ENCODE data around the gene APH1A.
"Not testable (repeated sequence)": the region's sequence is repeated elsewhere in the genome, so short reads cannot be mapped to it uniquely, and the experiment has no call there.

APH1A gene

DNA sequence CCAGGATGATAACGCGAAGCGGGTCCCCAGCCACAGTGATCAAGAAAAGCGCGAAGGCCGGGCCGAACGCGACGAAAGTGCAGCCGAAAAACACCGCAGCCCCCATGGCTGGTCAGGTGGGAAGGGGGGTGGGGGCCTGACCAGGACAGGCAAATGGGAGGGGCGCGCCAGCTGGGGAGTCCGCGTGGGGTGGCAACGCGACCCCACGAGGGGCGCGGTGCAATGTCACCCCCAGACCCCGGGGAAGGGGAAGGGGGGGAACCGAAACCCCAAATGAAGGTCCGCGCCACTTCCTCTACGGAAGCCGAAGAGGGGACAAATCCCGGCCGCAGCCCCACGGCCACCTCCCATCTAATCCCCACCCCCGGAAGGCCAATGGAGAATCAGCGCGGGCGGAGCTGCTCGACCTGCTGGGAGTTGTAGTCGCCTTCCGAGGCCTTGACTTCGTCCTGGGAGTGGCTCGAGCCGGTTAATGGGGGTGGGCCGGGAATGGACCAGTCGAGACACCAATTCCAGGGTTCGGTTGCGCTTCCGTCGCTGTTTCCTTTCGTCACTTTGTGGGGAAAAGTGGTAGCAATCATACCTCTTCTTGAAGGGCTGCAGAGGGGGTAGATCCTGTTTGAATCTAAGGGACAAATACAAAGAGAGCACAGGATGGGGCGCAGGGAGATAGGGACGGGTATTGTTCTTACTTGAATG is at the start of gene APH1A:
Gene APH1A (minus strand): TSS at position 312 of the 699 bp plus-strand sequence. CDS start 206 bp downstream, at position 106.
- DNase-seq (ENCODE audit: low read depth) = peak; percentile 85

DNA sequence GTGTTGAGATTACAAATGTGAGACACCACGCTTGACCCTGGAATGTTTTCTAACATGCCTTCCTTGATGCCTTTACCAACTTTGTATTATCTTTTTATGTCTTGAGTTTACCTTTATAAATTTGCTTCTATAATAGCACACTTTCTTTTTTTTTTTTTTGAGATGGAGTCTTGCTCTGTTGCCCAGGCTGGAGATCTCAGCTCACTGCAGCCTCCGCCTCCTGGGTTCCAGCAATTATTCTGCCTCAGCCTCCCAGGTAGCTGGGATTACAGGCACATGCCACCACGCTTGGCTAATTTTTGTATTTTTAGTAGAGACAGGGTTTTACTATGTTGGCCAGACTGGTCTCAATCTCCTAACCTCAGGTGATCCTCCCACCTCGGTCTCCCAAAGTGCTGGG is 45.9 kb upstream of the APH1A start:
- not testable (repeated sequence) for DNase-seq (ENCODE audit: low read depth)

DNA sequence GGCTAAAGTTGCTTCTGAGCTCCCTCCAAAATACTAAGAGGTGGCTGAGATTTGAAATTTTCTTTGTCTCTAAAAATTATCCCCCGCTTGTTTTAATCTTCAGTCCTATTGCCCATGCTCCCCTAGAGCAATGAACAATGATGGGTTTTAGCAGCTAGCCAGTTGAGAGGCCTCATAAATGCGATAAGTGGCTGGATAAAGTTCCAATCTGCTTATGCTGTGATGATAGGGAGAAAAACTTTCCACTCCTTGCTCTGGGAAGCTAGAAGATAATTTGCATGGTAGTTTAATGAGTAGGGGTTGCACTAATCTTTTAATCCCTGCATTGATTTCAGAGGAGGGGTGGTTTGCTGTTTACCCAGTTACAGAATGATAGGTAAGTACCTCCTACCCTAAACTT is 42.9 kb upstream of the APH1A start:
- DNase-seq (ENCODE audit: low read depth) = no peak

DNA sequence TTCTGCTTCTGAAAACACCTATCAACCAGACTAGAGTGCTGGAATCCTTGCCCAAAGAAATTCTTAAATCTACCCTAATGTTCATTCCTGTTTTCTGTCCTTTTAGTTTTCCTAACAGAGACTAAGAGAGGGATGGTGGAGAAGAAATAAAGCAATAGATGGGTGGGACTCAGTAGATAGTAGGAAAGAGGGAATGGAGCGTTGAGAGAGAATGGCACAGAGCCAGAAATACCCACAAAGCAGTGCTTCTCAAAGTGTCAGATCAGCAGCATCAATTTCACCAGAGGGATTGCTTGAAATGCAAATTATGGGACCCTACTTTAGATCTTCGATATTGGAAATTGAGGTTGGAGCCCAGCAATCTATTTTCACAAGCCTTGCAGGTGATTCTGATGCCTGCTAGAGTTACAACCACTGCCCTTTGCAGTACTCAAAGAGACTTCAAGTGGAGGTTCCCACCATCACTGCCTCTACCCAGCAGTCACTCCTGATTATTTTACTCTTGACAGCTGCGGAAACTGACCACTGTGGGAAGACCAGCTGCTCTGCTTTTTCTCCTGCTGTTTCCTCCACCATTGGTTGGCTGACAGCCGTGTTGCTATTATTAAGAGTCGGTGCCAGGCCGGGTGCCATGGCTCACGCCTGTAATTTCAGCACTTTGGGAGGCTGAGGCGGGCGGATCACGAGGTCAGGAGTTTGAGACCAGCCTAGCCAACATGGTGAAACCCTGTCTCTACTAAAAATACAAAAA is 41.1 kb upstream of the APH1A start:
- no peak for DNase-seq (ENCODE audit: low read depth)

DNA sequence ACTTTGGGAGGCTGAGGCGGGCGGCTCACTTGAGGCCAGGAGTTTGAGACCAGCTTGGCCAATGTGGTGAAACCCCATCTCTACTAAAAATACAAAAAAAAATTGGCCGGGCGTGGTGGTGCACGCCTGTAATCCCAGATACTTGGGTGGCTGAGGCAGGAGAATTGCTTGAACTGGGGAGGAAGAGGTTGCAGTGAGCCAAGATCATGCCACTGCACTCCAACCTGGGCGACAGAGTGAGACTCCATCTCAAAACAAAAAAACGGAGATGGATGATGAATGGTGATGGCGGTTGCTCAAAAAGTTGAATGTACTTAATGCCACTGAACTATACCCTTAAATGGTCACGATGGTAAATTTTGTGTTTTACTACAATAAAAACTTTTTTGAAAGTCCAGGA is 39.8 kb upstream of the APH1A start:
- not testable (repeated sequence) for DNase-seq (ENCODE audit: low read depth)

DNA sequence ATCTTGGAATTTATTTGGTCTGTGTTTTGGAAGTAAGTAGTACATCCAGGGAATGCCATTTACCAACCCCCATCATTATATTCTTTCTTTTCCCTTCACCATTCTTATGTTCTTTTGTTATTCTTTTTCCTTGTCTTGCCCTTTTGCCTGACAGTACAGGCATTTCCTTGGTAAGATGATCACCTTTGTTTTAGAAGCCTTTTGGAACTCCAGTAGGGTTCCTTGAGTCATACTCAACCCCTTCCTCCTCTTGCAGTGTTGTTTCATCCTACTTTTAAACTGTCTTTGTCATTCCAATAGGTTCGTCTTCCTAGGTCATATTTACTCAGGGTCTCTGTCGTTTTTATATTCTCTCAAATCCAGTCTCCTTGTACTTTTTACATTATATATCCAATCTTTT is 34.1 kb upstream of the APH1A start:
- no peak for DNase-seq (ENCODE audit: low read depth)

DNA sequence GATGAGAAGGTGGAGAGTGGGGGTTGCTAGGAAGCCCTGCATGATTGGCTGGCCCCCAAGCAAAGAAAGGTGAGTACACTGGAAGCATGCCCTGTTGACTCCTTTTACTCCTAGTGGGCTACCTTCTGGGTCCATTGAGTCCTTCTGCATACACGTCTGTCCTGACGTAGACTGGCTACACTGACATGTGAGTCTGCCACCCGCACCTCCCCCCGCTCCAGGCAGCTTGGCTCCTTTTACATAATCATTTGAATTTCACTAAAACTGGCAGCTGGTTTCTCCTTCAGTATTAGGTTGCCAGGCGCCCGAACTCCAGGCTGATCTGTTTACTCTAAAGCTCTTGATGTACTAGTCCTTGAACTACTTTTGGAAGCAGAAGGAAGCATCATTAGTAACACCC is 33.5 kb upstream of the APH1A start:
- DNase-seq (ENCODE audit: low read depth) = no peak

DNA sequence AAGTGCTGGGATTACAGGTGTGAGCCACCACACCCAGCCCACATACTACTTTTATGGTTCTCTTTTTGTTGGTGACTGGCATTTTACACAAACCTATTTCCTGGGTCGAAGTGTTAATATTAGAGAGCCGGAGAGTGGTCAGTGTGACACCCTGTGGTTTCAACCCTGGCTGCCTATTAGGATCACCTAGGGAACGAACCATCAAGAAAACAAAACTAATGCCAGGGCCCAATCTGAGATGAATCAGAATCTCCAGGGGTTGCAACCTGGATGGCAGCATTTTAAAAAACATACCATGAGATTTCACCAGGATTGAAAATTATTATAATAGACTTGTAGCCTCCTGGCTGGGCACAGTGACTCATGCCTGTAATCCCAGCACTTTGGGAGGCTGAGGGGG is 30.9 kb upstream of the APH1A start:
- DNase-seq (ENCODE audit: low read depth) = no peak

DNA sequence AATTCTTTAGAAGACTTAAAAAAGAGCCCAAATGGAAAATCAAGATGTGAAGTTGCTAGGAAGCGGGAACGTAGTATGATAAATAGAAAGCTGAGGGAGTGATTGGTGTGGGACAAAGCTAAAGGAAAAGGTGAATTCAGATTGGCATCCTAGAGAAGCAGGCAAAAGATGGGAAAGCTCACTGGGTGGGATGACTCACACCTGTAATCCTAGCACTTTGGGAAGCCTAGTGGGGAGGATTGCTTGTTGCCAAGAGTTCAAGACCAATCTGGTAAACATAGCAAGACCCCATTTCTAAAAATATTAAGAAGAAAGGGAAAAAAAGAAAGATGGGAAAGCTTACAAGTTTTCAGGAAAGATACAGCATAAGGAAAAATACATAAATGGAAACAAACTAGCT is 26.7 kb upstream of the APH1A start:
- no peak for DNase-seq (ENCODE audit: low read depth)

DNA sequence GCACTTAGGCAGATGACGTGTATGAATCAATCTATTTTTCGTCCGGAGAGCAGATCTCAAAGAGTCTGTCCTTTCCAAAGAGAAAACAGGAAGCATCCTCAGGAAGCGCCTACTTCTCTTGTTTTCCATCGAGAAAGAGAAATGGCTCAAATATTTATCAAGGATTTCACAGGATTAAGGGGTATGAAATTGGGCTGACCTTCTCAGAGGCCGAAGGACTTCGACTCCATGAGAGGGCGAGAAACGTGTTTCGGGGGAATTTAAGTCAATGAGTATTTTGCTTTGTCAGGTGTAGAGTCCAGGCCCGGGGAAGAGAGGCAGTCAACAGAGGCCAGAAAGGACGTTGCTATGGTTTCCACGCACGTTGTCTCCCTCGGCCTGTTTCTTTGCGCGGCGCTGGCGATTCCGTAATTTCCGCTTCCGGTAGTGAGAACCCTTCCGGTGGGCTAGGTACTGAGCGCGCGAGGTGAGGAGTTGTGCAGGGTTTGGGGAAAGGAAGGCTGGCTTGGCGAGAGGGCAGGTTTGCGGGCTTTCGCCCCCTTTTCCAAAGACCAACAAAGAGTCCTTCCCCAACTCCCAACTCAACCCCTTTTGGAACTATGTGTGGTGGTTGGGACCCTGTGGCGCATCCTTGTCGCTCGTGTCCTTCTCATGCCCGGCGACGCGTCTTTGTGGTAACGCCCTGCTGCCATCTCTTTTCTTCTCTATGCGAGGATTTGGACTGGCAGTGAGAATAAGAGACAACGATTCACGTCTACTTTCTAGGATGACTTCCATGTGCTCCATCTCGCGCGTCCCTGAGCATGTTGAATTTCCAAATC is 24.8 kb upstream of the APH1A start, which contains the start of gene MRPS21:
Gene MRPS21 (plus strand): TSS at position 429 of the 821 bp plus-strand sequence. CDS start 506 bp downstream, outside the sequence.
- DNase-seq (ENCODE audit: low read depth) = peak; percentile 75

DNA sequence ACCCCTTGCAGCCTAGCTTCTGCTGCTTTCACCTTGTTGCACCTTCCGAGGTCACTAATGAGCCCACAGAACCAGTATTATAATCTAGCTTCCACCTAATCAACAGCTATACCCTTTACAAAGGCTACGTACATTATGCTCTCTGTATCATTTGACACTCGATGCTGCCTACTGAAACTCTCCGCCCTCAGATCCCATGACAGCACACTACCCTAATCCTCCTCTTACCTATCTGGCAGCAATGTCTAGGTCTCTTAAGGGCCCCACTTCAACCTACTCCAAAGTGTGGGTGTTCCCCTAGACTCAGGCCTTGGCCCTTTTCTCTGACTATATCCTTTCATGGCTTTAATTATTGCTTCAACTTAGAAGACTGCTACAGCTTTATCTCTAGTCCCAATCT is 20.0 kb upstream of the APH1A start:
- DNase-seq (ENCODE audit: low read depth) = no peak

DNA sequence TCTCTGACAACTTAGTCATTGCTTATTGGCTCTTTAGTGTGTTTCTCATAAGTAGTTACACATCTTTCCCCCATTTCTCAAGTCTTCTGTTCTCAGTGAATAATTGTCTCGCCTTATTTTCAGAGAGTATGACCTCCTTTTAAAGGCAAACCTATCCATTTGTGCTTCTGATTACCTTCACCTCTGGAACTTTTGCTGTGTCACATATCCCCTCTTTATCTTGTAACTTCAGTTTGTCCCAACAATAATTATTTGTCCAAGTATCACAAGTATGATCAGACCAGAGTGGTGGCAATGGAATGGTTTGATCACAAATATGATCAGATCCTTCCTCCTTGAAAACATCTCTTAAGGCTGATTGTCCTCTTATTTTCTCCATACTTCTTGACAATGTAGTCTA is 19.6 kb upstream of the APH1A start:
- DNase-seq (ENCODE audit: low read depth) = no peak

DNA sequence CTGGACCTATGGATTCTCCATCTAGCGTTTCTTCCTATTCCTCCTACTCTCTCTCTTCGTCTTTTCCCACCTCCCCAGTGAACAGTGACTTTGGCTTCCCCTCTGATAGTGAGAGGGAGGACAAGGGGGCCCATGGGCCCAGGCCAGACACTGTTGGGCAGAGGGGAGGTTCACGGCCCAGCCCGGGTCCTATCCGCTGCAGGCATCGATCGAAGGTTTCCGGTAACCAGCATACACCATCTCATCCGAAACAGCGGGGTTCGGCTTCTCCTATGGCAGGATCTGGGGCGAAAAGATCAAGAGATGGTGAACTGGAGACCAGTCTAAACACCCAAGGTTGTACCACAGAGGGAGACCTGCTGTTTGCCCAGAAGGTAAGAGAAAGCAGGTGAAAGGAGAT is 14.4 kb upstream of the APH1A start:
- DNase-seq (ENCODE audit: low read depth) = no peak

DNA sequence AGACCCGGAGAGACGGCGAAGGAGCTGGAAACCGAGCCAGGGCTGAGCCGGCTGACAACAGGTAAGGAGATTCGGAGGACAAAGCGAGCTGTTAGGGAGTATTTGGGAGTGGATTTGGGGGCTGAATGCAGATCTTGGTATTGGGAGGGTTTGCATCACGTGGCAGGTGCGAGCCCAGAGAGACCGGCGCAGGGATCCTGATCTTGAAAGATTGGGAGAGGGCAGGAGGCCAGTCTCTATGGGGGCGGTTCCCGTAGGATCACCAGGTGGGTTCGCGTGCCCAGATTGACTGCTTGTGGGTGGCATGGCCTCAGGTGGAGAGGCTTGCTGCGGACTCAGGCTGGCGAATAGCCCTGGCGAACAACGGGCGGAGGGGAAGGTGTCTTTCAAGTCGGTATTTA is 13.7 kb upstream of the APH1A start:
- no peak for DNase-seq (ENCODE audit: low read depth)

DNA sequence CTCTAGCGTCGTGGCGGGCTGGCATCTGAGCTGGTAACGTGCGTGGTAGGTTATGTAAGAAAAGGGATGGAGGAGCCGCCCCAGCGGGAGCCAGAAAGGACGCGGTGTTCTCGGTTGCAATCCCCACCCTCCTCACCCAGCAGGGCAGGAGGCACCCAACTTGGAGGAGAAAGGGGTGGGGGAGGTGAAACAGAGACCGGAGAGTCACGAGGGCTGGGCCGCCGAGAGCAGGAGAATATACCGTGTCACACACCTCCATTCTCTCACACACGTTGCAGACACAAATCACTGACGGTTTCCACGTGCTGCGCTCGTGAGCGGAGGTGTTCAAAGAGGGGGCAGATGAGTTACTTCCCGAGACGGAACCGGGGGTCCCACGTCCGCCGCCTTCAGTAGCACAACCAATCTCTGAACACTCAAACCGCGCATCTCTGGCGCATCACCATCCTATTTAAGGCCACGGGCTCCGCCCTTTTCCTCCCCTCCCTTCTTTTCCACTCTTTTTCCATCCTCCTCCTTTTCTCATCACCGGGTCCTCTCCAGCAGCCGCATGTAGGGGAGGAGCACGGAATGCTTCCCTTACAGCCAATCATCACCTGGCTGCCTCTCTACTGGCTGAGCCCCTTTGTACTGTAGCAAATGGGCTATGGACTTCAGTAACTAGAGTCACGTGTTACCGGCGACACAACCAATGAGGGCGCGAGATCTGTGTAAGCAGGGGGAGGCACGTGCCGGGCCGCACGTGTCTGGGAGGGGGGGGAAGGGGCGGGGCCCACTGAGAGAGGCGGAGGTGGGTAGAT is 13.1 kb upstream of the APH1A start, which contains the start of gene CIART:
Gene CIART (plus strand): TSS at position 797 of the 800 bp plus-strand sequence. CDS start 714 bp downstream, outside the sequence.
- peak; percentile 57 for DNase-seq (ENCODE audit: low read depth)

DNA sequence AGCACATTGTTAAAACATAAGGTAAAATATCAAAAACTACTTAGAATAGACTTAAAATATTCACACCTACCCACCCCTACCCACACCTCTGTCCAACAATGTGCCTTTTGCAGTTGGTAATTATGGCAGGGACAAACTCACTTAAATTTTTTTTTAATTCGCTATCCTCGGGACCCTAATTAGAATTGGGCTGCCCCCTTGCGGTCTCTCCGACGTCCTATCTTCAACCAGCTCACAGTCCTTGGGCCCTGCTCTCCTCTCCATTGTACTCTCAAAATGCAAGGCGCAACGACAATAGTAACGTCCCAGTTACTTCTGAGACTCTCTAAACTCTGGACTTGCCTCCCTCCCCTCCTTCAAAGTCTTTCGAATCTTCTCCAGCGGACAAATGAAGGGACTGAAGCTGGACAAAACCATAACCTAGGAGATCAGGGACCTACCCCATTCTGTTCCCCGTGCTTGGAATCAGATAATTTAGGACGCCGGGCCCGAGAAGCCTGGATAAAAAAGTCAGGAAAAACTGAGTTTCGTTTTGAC is 12.5 kb upstream of the APH1A start:
- peak; percentile 34 for DNase-seq (ENCODE audit: low read depth)

DNA sequence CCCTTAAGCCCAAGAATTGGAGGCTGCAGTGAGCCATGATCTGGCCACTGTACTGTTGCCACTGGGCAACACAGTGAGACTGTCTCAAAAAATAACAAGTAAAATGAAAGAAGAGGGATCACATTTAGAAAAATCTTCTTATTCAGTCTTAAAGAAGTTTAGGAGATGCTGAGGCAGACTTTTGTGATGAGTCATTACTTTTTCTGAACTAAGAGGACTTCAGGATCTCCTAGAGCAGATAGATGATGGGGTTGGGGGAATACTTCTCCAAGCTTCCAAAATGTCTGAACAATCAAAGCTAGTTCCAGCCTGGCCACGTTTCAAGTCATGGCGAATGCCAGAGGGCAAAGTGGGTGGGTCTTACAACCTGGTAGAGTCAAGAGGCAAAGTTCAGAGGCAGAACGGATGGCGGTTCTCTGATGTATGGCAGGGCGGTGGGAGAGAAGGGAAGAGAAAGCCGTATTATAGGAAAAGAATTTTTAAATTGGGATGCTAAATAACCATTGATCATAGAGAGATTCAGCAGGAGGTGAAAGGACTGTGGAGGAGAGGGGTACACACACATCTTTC is 11.4 kb upstream of the APH1A start:
- DNase-seq (ENCODE audit: low read depth) = no peak

DNA sequence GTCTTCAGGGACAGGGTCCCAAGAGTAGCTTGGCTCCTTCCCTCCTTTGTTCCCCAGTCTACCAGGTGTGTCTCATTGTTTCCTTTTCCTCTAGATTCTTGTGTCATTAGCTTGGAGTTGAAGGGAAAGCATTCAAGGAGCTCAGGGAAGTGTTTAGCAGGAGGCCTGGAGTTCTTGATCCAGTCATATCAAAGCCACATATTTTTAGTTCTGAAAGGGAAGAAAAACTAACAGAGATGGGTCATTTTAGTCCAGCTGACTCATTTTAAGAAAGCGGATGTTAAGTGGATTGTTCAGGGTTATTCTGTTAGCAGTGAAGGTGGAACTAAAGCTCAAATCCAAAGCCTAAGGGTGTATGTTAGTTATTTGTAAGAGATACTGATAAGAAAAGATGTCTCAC is 4.5 kb upstream of the APH1A start:
- no peak for DNase-seq (ENCODE audit: low read depth)

DNA sequence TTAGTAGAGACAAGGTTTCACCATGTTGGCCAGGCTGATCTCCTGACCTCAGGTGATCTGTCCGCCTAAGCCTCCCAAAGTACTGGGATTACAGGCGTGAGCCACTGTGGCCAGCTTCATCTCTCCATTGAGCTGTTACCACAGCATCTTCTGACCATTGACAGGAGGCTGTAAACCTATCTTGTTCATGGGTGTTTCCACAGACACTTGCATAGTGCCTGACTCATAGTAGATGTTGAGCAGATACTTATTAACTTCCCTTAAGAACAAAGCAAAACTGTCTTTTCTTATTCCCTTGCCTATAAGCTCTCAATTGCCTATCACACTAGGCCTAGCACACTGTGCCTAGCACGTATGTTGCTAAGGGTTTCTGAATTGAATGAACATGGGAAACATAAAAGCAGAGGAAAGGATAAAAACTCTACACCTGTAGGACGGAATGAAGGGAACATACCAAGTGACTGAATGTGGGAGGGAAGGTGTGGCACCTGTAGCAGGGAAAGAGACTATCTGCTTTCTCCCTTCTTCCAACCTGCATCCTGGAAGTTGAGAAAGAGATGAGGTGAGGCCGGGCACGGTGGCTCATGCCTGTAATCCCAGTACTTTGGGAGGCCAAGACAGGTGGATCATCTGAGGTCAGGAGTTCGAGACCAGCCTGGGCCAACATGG is 2.6 kb upstream of the APH1A start:
- DNase-seq (ENCODE audit: low read depth) = no peak

DNA sequence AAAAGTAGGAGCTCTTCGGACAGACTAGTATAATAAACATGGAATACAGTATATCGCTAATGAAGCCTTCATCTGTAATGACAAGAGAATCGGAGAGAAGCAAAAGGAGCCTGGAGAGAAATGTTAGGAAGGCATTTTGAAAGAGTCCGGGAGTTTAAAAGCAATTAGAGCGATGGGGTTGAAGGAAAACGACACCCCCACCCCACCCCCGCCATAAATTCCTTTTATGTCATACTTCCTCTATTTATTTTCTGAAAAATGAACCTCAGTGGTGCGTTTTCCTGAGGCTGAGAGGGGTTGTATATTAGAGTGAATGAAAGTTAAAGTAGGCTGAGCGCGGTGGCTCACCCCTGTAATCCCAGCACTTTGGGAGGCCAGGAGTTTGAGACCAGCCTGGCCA is 635 bp upstream of the APH1A start:
- DNase-seq (ENCODE audit: low read depth) = no peak

DNA sequence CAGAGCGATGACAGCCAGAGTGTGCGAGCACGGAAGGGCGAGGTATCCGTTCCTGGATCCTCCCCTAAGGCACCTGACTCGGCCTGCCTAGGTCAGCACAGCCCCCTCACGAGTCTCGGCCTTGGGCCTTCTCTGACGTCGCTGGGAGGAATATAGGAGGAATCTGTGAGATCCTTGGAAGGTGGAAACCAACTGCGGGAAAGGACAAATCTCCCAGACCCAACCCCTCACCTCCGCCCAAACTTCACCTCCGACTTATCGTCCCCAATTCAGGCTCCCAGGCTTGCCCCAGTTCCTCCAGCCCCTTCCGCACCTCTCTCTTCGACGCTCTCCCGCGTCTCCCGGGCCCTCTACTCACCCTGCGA is 494 bp downstream of the APH1A start:
- peak; percentile 25 for DNase-seq (ENCODE audit: low read depth)

Measured in activated T-cell treated with anti-CD3 and anti-CD28 coated beads for 1 hour (primary cell).